Neural progenitor cell (in vitro differentiated cells): ENCODE results near the gene ETV7.

Experiments used
- EZH2 ChIP-seq: fragments of 200-600 bp; sonication (generic); IDR thresholded peaks from 2 replicates; pipeline ENCODE4 v1.6.1; 2017; ENCODE audit warnings: antibody characterized with exemption, mild to moderate bottlenecking, moderate library complexity
- TF ChIP-seq, protein P1 (sequence below): fragments of 200-600 bp; sonication (generic); IDR thresholded peaks from 2 replicates; pipeline ENCODE4 v1.5.1; 2017; ENCODE audit warnings: antibody characterized with exemption, mild to moderate bottlenecking

DNA sequence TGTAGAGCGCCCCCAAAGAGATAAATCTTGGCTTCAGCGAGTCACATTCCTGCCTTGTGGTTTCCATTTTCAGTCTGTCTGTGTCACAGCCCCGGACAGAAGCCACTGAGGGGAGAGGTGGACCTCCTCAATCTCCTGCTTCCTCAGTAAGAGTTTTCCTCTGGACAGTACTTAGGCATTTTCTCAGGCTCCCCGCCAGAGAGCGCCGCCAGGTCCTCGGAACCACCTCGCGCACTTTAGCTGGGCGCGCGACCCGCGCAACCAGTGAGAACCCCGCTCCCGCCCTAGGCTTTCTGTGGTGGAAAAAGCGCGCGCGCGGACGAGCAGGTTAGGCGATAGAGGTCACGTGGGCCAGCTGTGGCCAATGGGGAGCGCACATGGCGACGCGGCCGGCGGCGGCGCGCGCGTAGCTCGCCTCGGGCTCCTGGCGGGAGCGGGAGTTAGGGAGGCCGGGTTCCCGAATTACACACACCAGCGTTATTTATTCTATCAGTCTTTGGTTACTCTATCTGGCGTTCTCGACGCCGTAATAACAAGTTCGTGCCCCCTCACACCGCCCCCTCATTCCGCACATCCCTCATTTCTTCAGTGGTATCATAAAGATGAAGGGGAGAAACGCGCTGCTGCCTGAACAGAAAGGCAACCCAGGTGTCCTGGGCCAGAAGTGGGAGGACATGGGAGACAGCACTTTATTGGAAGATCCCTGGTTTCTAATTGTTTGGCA, 35.8 kb upstream of the ETV7 start:
- TF ChIP-seq, protein P1, sequence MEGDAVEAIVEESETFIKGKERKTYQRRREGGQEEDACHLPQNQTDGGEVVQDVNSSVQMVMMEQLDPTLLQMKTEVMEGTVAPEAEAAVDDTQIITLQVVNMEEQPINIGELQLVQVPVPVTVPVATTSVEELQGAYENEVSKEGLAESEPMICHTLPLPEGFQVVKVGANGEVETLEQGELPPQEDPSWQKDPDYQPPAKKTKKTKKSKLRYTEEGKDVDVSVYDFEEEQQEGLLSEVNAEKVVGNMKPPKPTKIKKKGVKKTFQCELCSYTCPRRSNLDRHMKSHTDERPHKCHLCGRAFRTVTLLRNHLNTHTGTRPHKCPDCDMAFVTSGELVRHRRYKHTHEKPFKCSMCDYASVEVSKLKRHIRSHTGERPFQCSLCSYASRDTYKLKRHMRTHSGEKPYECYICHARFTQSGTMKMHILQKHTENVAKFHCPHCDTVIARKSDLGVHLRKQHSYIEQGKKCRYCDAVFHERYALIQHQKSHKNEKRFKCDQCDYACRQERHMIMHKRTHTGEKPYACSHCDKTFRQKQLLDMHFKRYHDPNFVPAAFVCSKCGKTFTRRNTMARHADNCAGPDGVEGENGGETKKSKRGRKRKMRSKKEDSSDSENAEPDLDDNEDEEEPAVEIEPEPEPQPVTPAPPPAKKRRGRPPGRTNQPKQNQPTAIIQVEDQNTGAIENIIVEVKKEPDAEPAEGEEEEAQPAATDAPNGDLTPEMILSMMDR = peak; percentile 67
- peak; percentile 37 for TF ChIP-seq EZH2
